Duodenal mucosa (tissue), 2 donors: ENCODE data around the gene LYPD6.

Experiments
- H3K27ac ChIP-seq: one replicate; pipeline ENCODE4 v1.7.0; 2013; ENCODE audit warnings: low read depth, low read length
- H3K27me3 ChIP-seq, 2 donors: one replicate each; pipeline ENCODE4 v1.7.0; 2013; ENCODE audit warnings: low read length in 2 of 2, control low read depth in 1 of 2; ENCODE audit not compliant: insufficient read depth in 2 of 2, control insufficient read depth in 1 of 2
- H3K36me3 ChIP-seq, 2 donors: one replicate each; pipeline ENCODE4 v1.7.0; 2013; ENCODE audit warnings: low read length in 2 of 2, control low read depth in 1 of 2; ENCODE audit not compliant: insufficient read depth in 2 of 2, control insufficient read depth in 1 of 2
- H3K4me1 ChIP-seq, 2 donors: one replicate each; pipeline ENCODE4 v1.7.0; 2013; ENCODE audit warnings: low read length in 2 of 2, control low read depth in 1 of 2; ENCODE audit not compliant: insufficient read depth in 2 of 2, control insufficient read depth in 1 of 2
- H3K4me3 ChIP-seq, 2 donors: one replicate each; pipeline ENCODE4 v1.7.0; 2013; ENCODE audit warnings: low read length in 2 of 2, low read depth in 1 of 2
- H3K9ac ChIP-seq, 2 donors: one replicate each; pipeline ENCODE4 v1.7.0; 2013; ENCODE audit warnings: low read length in 2 of 2, low read depth in 1 of 2
- H3K9me3 ChIP-seq, 2 donors: one replicate each; pipeline ENCODE4 v1.7.0; 2013; ENCODE audit warnings: low read length in 2 of 2, control low read depth in 1 of 2; ENCODE audit not compliant: control insufficient read depth in 1 of 2

The LYPD6 gene, protein sequence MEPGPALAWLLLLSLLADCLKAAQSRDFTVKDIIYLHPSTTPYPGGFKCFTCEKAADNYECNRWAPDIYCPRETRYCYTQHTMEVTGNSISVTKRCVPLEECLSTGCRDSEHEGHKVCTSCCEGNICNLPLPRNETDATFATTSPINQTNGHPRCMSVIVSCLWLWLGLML

DNA sequence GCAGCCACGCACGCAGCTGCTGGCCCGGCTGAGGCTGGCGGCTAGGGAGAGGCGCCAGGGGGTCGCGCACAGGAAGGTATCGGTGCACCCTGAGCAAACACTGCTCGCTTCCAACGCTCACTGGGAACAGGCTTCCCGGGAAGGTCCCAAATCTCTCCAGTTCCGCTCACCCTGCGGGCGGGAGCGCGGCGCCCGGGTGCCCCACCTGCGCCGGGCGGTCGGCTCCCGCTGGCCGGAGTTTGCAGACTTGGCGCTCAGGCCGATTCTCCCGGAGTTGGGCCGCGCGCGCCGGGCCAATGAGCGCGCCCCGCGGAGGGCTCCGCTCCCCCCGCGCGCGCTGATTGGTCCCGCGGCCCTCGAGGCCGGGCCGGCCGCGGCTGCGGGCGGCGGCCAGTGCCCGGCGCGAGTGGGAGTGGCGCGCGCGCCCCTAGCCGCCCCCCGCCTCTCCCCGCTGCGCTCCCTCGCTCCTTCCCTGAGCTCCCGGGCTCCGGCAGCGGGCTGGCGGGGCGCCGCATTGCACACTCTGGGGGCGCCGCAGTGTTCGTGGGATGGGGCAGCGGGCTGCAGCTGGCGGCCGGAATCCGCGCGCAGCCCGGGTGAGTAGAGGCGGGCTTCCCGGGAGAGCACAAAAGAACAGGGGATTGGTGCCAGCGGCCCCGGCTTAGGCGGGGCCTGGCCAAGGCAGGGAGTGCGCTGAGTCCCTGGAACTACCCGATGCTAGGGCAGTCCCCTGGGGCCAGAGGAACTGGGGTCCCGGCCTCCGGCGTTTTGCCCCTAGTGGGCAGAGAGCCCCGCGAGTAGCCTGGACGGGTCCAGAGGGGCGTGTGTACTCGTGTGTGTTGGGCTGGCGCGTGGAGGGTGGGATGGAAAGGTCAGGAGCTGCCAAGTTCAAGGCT is at the start of gene LYPD6:
LYPD6 (plus strand) TSS at position 461 of the 896 bp plus-strand sequence. CDS start 107,122 bp downstream, outside the sequence.
- H3K36me3 ChIP-seq, result no peaks in the 10 kb centered on the region
- no peak within 1 kb of the TSS for H3K27ac ChIP-seq
- no peaks in the 10 kb centered on the region for H3K9me3 ChIP-seq
- peaks cover 3% of the 10 kb centered on the region in 2 donors for H3K27me3 ChIP-seq
- H3K4me3 ChIP-seq, result peak within 1 kb of the TSS; percentile 80 to 85
- H3K4me1 ChIP-seq, result peaks cover 0 to 8% of the 10 kb centered on the region in 2 donors
- H3K9ac ChIP-seq, result peak within 1 kb of the TSS; percentile 54 to 67

DNA sequence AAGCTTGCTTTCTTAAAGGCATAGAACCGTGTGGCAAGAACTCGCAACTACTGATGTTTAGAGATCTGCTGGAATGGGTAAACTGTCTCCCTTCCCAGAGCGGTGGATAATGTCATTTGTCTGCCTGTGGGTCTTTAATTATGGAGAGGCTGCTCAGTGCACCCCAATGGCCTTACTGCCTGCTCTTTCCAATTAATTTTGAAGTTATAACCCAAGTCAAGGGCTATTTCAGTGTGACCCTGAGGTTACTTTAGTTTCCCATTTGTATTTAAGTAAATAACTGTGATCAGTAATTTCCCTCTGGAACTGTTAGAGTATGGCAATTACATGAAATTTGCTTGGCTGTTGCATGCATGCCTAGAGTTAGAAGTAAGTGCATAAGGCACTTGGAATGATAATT is 48.9 kb upstream of the LYPD6 start:
- H3K9ac ChIP-seq, result no peak overlapping the region
- H3K36me3 ChIP-seq, result no peaks in the 10 kb centered on the region
- peaks cover 0 to 3% of the 10 kb centered on the region in 2 donors for H3K27me3 ChIP-seq
- peaks cover 0 to 9% of the 10 kb centered on the region in 2 donors for H3K4me1 ChIP-seq
- H3K27ac ChIP-seq, result no peak overlapping the region
- no peaks in the 10 kb centered on the region for H3K9me3 ChIP-seq
- no peak overlapping the region for H3K4me3 ChIP-seq

DNA sequence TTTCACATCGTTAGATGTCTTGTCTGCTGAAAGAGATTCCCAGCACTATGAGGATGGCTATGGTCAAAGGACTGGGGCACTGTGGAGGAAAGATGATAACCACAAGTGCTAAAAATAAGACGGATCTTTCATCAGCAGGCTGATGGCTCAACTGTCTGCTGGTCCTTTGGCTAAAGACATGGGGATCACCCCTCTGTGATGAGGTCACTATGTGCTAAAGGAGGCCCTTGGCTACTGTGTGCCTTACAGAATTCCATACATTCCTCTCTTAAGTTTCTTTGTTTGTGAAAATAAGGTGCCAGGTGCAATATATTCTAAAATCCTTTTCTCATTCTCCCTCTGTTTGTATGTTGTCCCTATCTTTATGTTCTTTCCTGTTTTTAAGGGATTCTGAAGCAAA is 39.7 kb upstream of the LYPD6 start:
- Histone ChIP-seq H3K27me3 (peaks cover 0 to under 1% of the 10 kb centered on the region in 2 donors), H3K9ac (no peak overlapping the region), H3K27ac (no peak overlapping the region), H3K4me1 (no peaks in the 10 kb centered on the region), H3K9me3 (no peaks in the 10 kb centered on the region), H3K36me3 (no peaks in the 10 kb centered on the region), H3K4me3 (no peak overlapping the region)

DNA sequence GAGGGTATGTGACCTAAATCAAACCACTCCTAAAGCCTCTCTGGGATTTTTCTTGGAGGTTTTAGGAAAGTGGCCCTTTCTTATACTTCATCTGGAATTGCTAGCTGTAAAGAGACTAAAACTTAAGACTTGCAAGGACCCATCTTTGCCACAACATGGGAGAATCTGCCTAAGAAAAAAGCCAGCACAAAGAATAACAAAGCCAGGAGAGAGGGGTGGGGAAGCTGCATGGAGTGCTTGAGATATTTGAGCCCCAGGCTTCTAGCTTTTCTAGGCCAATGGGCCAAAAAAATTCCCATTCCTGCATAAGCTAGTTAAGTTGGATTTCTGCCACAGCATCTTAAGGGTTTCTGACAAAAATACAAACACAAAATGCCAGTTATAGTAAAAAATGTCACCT is 38.5 kb upstream of the LYPD6 start:
- Histone ChIP-seq H3K4me3 (no peak overlapping the region), H3K4me1 (no peaks in the 10 kb centered on the region)

DNA sequence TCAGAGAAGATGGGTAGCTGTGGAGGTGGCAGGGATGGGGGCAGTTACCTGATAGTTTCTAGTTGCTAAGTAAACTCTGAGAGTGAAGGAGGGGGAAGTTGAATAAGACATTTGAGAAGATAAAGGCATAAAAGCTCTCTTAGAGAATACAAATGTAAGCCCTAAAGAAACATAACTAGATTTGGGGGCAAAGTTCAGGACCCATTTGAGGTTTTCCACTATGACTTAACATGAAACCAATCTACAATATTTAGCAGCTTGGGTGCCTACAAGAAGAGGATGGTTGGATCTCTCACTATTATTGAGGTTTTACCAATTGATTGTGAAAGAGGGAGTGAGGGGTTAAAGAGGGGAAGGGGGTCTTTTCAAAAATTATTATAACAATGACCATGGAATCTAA is 34.4 kb upstream of the LYPD6 start:
- Histone ChIP-seq H3K27me3 (no peaks in the 10 kb centered on the region), H3K9ac (no peak overlapping the region), H3K9me3 (no peaks in the 10 kb centered on the region), H3K27ac (no peak overlapping the region), H3K36me3 (no peaks in the 10 kb centered on the region), H3K4me3 (no peak overlapping the region), H3K4me1 (no peaks in the 10 kb centered on the region)

More for the DNA sequence above, 38.5 kb upstream of the LYPD6 start:
- no peaks in the 10 kb centered on the region for H3K36me3 ChIP-seq
- no peak overlapping the region for H3K27ac ChIP-seq
- no peaks in the 10 kb centered on the region for H3K9me3 ChIP-seq
- H3K27me3 ChIP-seq, result no peaks in the 10 kb centered on the region
- no peak overlapping the region for H3K9ac ChIP-seq

DNA sequence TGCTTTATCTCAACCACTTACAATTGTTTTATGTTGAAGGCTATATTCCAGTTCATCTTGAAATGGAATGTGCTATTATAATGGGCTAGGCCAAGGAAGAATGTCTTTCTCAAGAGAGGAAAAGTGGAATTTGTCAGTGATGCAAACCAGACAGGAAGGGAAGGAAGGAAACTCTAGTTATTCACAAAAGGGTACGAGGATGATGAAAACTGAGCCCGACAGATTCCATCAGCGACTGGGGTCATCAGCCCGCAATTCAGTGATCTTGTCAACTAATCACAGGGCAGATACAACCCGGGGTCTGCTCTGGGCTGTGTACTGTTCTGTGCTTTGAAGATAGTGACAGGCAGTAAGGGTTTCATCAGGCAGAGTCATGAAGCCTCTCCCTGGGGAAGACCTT is 23.4 kb upstream of the LYPD6 start:
- no peaks in the 10 kb centered on the region for H3K36me3 ChIP-seq
- no peak overlapping the region for H3K27ac ChIP-seq
- H3K4me3 ChIP-seq, result no peak overlapping the region
- no peak overlapping the region for H3K9ac ChIP-seq
- no peaks in the 10 kb centered on the region for H3K4me1 ChIP-seq
- H3K9me3 ChIP-seq, result no peaks in the 10 kb centered on the region
- H3K27me3 ChIP-seq, result peaks cover 0 to 2% of the 10 kb centered on the region in 2 donors

DNA sequence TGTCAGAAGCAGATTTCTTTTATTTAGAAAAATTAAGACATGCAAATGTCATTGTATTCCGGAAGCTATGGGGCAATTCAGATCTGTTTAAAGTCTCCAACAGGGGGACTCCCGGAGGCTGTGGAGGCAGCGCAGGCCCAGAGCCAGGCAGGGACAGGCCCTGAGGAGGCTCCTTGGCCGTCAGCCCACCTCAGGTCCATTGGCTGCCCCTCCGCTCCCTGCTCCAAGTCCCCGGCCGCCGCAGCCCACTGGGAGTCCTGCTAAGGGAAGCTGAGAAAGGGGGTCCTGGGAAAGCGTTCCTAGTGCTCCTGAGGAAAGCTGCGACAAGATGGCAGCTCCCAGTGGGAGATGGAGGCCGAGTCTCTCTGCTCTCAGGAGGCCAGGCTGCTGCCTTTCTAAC is 20.0 kb upstream of the LYPD6 start:
- no peaks in the 10 kb centered on the region for H3K9me3 ChIP-seq
- H3K4me3 ChIP-seq, result no peak overlapping the region
- no peak overlapping the region for H3K9ac ChIP-seq
- H3K36me3 ChIP-seq, result no peaks in the 10 kb centered on the region
- peaks cover 0 to 5% of the 10 kb centered on the region in 2 donors for H3K4me1 ChIP-seq
- no peak overlapping the region for H3K27ac ChIP-seq
- H3K27me3 ChIP-seq, result peaks cover 0 to 5% of the 10 kb centered on the region in 2 donors

DNA sequence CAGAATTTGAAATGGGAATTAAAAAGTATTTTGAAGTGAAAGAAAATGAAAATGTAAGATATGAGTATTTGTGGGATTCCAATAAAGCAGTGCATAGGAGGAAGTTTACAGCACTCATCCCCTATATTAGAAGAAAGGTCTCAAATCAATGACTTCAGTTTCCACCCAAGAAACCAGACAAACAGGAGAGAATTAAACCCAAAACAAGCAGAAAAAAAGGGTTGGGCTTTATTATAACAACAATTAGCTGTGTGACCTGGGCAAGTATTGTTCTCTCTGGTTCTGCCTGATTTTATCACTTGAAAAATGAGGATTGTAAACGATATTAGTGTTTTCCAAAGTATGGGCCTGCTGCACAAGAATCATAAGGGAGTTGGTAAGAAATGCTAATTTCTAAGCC is 18.3 kb upstream of the LYPD6 start:
- H3K4me1 ChIP-seq, result peaks cover 0 to 5% of the 10 kb centered on the region in 2 donors
- no peaks in the 10 kb centered on the region for H3K36me3 ChIP-seq
- H3K9ac ChIP-seq, result no peak overlapping the region
- H3K27me3 ChIP-seq, result peaks cover 0 to 5% of the 10 kb centered on the region in 2 donors
- H3K4me3 ChIP-seq, result no peak overlapping the region
- H3K9me3 ChIP-seq, result no peaks in the 10 kb centered on the region
- no peak overlapping the region for H3K27ac ChIP-seq

DNA sequence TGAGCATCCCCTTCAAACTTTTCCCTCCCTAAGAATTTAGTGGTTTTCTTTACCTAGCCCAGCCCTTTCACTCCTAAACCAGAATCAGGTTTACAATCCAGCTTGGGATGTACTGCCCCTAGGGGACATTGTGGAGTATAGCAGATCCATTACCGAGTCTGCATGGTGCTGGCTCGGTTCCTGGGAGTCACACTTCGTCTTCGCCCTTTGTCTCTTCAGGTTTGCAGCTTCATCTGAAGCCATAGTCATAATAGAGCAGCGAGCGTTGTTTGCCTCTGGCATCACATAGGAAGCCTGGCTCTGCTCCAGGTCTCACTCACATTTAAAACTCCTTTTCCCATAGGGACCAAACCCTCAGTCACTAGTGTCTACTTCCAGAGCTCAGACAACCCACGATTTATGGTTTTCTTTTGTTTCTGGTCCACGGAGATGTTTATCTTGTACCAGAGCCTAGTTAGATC is 16.8 kb upstream of the LYPD6 start:
- H3K27me3 ChIP-seq, result peaks cover 0 to 3% of the 10 kb centered on the region in 2 donors
- no peak overlapping the region for H3K27ac ChIP-seq
- peak overlapping the region in 1 of 2 donors; percentile 30 for H3K4me3 ChIP-seq
- peaks cover 0 to 5% of the 10 kb centered on the region in 2 donors for H3K4me1 ChIP-seq
- H3K9ac ChIP-seq, result no peak overlapping the region
- H3K36me3 ChIP-seq, result no peaks in the 10 kb centered on the region
- no peaks in the 10 kb centered on the region for H3K9me3 ChIP-seq

DNA sequence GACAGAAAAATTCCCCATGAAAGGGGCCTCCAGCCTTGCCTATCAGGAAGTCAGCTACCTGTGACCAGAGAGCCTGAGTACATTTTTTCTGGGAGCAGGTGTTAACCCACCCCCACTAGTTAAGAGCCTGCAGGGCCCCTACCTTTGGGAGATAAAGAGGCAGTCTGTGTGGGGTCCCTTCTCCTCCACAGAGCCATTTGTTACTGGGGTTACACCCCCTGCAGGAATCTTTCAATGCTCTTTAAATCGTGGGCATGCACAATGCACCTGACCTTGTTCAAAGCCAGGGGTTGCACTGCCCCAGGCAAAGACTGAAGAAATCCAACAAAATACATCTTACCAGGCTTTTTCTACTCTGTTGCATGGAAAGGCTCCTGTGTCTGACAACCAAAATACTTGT is 15.7 kb upstream of the LYPD6 start:
- no peak overlapping the region for H3K27ac ChIP-seq
- peaks cover 0 to 3% of the 10 kb centered on the region in 2 donors for H3K27me3 ChIP-seq
- peaks cover 0 to 5% of the 10 kb centered on the region in 2 donors for H3K4me1 ChIP-seq
- no peaks in the 10 kb centered on the region for H3K9me3 ChIP-seq
- no peak overlapping the region for H3K4me3 ChIP-seq
- no peaks in the 10 kb centered on the region for H3K36me3 ChIP-seq
- H3K9ac ChIP-seq, result no peak overlapping the region
